ENCODE results near the gene ZNF154. TPM values are rescaled to one million over a fixed set of nuclear protein-coding genes. Genes with fewer than 3 reads are reported as not detected.
"Not testable (repeated sequence)": the region's sequence is repeated elsewhere in the genome, so short reads cannot be mapped to it uniquely, and the experiment has no call there.

Gene ZNF154
- 10 to 100 TPM; 22.8 to 33.6 (median 31.2) TPM for polyA plus RNA-seq (ENCODE audit: insufficient read length in 4 of 4)

DNA sequence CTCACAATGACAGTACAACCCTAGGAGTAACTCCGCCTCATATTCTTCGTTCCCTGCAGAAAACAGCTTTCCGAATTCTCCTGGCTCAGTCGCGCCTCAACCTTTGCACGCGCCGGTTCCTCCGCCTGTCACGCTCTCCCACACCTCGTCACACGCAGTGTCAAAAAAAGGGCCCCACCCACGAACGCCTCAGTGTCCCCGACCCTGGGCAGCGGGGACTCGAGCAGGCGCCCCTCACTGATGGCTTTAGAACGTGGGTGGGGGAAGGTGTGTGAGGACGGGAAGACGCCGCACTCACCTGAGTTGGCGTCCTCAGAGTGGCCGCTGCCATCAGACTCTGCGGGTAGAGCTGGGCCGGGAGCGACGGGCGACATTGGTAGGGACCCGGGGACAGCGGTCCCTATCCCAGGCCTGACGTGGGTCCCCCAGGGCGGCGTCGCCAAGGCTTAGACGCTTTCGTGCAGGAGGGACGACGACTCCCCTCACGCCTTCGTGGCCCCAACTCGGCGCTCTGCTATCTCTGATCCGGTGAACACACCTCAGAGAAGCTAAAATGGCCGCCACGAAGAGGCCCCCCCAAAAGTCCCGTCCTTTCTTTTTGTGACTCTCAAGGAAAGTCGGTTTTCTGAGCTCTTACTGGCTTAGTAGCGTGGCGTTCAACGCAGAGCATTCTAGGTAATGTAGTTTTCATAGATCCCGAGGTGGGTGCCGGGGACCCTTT is at the start of gene ZNF154:
ZNF154 (minus strand) TSS at position 564 of the 721 bp plus-strand sequence; CDS start at position 331, 233 bp downstream.
- DNase-seq (ENCODE audit: low read depth in 4 of 4, low spot score in 3 of 4), result peak; percentile 75 to 84 (median 77)

DNA sequence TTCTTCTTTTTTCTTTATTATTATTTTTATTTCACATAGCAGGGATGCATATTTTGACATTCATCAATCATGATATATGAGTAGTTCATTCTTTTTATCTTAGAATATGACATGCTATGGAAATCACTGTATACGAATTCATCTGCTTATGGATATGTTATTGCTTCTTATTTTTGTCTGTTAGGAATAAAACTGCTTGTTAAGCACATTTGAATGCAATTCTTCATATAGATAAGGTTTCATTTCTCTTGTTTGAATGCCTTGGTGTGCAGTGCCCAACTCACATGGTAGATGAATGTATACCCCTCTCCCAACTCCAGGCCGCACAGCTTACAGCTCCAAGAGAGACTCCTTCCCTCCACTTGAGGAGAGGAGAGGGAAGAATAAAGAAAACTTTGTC is 48.9 kb upstream of the ZNF154 start:
- DNase-seq (ENCODE audit: low read depth in 4 of 4, low spot score in 3 of 4), result no peak

DNA sequence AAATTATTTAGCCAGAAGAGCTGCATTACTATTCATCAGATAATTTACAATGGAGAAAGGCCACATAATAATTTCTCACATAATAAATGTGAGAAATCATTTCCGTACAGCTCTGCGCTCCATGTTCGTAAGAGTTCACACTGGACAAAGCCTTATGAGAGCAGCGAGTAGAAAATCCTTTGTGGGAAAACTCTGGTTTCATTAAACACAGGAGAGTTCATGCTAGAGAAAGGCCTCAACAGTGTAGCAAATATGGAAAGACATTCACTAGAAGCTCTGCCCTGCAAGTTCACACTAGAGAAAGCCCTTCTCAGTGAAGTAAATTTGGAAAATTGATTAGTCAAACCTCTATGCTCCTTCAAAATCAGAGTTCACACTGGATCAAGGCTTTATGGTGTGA is 46.0 kb upstream of the ZNF154 start:
- no peak for DNase-seq (ENCODE audit: low read depth in 4 of 4, low spot score in 3 of 4)

DNA sequence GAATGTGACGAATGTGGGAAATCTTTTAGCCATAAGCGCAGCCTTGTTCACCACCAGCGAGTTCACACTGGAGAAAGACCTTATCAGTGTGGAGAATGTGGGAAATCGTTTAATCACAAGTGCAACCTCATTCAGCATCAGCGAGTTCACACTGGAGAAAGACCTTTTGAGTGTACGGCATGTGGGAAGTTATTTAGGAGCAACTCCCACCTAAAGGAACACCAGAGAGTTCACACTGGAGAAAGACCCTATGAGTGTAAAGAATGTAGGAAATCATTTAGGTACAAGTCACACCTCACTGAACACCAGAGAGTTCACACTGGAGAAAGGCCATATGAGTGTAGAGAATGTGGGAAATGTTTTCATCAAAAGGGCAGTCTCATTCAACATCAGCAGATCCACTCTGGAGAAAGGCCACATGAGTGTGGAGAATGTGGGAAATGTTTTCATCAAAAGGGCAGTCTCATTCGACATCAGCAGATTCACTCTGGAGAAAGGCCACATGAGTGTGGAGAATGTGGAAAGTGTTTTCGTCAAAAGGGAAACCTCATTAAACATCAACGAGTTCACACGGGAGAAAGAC is 45.2 kb upstream of the ZNF154 start:
- no peak for DNase-seq (ENCODE audit: low read depth in 4 of 4, low spot score in 3 of 4)

DNA sequence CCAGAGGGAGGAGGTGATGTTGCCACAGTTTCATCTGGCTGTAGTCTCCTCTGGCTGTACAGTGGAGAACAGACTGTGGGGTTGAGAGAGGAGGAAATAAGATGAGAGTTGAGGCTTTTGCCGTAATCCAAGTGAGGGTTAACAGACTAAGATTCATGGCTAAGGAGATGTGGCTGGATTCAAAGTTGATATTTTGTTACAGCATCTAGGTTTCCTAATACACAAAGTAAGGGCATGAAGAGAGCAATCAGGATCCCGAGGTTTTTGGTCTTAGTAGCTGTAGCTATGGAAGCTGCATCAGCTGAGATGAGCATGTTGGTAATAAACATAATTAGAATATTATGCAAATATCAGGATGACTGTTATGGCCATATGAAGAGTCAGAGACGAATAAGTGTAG is 39.0 kb upstream of the ZNF154 start:
- DNase-seq (ENCODE audit: low read depth in 4 of 4, low spot score in 3 of 4), result no peak

DNA sequence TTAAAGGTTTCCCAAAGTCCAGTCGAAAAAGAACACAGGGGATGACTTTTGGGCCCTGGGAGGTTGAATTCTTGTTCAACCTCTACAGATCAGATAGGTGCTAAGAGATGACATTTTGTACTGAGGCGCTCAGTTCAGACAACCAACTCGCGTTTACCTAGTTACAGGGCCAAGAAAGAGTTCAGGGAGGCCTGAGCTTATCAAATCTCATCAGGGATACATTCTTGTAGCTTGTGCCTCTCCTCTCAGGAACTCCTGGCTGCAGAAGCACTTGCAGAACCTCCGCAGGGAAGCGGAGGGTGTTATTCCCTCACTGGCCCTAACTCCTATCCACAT is 38.4 kb upstream of the ZNF154 start:
- no peak for DNase-seq (ENCODE audit: low read depth in 4 of 4, low spot score in 3 of 4)

DNA sequence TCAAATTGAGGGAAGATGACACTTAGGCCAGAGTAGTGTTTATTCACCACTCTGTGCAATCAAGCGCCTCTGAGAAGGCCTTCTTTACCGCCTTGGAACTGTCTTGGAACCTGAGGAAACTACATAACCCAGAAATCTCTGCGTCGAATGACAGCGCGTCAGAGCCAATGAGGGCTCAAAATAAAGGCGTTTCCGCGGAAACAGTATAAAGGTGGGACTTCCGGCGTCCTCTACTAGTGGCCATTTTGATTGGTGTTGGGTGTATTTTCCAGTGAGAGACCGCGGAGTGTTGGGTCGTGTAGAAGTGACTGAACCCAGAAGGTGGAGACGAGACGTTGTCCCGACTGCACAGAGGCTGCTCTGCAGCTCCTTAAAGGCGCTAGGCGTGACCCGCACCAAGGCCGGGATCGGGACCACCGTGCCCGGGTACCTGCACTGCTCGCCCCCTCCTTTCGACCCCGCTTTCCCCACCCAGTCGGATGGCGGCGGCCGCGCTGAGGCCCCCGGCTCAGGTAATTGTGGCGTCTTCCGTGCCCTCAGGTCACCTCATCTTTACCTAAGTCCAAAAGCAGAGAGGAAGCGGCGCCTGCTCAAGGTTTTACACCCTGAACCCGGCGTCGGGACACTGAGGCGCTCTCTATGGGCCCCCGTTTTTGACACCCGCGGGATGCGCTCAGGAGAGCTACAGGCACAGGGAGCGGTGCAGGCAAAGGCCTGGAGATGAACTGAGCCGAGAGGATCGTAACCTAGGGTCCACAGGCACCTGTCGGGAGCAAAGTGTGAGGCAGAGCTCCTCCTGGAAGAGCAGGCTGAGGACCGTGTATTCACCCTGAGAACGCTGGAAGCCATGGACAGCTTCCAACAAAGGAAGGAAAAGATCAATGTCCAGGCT is 37.8 kb upstream of the ZNF154 start, which contains the start of gene ZNF776:
ZNF776 (plus strand) TSS at position 236 of the 892 bp plus-strand sequence; CDS start at position 480, 244 bp downstream.
- DNase-seq (ENCODE audit: low read depth in 4 of 4, low spot score in 3 of 4), result peak; percentile 84 to 89 (median 85)

DNA sequence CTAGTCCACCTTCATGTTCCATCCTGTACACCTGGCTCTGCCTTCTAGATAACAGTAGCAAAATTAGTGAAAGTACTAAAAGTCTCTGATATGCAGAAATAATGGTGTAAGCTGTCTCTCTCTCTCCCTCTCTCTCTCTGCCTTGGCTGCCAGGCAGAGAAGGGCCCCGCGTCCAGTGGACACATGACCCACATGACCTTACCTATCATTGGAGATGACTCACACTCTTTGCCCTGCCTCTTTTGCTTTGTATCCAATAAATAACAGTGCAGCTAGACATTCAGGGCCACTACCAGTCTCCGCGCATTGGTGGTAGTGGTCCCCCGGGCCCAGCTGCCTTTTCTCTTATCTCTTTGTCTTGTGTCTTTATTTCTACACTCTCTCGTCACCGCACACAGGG is 29.8 kb upstream of the ZNF154 start:
- DNase-seq (ENCODE audit: low read depth in 4 of 4, low spot score in 3 of 4), result not testable (repeated sequence)

DNA sequence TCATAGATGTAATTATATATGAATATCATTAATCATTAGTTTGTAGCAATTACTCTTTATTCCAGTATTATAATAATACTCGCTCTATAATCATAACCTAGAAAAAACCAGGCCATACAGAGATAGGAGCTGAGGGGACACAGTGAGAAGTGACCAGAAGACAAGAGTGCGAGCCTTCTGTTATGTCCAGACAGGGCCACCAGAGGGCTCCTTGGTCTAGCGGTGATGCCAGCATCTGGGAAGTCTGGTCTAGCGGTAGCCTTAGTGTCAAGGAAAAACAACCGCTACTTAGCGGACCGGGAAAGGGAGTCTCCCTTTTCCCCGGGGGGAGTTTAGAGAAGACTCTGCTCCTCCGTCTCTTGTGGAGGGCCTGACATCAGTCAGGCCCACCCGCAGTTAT is 29.3 kb upstream of the ZNF154 start:
- DNase-seq (ENCODE audit: low read depth in 4 of 4, low spot score in 3 of 4), result peak in 2 of 4 donors; percentile 3 to 17

DNA sequence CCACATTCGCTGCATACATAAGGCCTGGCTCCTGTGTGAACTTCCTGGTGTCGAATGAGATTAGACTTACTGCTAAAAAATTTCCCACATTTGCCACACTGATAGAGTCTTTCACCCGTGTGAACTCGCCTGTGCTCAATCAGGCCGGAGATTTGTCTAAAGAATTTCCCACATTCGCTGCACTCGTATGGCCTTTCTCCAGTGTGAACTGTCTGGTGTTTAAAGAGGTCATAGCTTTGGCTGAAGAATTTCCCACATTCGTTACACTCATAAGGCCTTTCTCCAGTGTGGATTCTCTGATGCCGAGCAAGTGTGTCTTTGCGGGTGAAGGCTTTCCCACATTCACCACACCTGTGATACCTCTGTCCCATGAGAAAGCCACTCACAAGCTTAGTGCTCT is 11.9 kb upstream of the ZNF154 start:
- no peak for DNase-seq (ENCODE audit: low read depth in 4 of 4, low spot score in 3 of 4)

DNA sequence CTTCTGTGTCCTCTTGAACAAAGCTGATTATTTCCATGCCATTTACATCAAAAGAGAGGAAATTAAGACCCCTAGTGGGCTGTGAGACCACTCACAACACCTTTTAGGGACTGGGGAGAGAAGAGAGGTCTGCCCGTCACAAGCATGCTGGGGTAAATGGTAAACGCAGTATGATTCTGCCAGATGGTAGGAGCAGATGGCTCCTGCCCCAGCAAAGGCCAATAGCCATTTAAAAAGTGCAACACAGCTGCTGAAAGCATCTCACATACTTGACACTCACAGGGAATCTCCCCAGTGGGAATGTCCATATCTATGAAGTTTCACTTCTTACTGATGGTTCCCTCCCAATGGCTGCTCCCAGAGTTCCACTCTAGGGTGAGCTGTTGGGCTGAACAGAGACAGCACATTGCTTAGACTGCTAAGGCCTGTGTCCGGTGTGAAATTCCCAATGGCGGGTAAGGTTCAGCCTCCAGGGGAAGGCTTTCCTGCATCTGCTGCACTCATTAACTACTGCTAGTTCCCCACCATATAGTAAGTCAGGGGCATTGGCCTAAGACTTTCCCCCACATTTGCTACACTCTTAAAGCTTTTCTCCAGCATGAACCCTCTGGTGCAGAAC is 11.0 kb upstream of the ZNF154 start:
- DNase-seq (ENCODE audit: low read depth in 4 of 4, low spot score in 3 of 4), result no peak

DNA sequence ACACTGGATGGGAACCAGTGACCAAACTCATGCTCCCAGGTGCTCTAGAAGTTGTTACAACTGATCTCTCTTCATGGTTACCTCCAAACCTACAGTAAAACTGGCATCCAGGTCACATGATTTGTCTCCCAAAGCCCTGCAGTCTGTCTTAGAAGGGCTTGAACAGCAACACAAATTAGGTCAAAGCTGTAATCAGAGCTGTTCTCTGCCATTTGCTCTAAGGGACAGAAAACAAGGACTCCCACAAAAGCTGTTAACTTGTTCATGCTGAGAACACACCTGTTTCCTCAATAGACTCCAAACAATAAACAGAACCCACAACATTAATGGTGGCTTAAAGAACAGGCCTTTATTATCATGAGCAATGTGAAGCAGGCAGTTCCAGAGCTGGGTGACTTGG is 10.4 kb upstream of the ZNF154 start:
- DNase-seq (ENCODE audit: low read depth in 4 of 4, low spot score in 3 of 4), result no peak

DNA sequence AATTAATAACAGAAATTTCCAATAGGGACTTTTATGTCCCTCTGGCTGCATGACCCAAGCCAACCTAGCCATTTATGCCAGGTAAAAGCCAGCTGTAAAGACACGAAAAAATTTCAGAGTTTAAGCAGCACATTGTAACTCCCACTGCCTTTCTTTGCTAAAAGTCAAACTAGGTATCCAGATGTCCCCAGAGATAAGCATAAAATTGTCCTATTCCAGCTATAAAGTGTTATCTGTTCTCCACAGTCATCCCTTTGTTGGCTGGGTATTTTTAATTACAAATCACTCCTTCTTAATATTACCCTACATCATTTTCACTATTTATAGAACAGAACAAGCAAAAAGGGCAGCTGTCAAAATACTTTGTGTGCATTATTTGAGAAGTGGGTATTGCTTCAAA is 3.2 kb upstream of the ZNF154 start:
- no peak for DNase-seq (ENCODE audit: low read depth in 4 of 4, low spot score in 3 of 4)

DNA sequence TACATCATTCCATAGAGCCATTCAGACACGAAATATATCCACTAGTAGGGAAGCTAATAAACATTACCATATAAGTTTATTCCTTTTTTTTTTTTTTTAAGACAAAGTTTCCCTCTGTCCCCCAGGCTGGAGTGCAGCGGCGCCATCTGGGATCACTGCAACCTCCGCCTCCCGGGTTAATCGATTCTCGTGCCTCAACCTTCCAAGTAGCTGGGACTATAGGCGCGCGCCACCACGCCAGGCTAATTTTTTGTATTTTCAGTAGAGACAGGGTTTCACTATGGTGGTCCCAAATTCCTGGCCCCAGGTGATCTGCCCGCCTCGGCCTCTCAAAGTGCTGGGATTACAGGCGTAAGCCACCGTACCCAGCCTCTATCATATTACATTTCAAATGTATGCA is 612 bp upstream of the ZNF154 start:
- no peak for DNase-seq (ENCODE audit: low read depth in 4 of 4, low spot score in 3 of 4)

DNA sequence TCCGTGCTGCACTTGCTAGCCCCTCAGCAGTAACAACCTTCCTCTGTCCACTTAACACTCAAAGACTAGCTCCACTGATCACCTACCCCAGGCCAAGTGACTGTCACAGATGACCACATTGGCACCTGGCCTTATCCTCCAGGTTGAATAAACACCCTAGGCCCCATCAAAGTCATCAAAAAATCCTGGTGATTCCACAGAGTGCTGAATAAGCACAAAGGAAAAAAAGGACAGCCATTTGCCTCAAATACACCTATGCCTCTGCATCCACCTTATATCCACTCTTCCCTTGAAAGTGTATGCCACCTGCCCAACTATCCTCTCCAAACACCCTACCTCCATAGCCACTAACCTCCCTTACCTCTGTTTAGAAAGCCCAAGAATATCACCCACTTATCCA is 2.7 kb downstream of the ZNF154 start:
- DNase-seq (ENCODE audit: low read depth in 4 of 4, low spot score in 3 of 4), result no peak

DNA sequence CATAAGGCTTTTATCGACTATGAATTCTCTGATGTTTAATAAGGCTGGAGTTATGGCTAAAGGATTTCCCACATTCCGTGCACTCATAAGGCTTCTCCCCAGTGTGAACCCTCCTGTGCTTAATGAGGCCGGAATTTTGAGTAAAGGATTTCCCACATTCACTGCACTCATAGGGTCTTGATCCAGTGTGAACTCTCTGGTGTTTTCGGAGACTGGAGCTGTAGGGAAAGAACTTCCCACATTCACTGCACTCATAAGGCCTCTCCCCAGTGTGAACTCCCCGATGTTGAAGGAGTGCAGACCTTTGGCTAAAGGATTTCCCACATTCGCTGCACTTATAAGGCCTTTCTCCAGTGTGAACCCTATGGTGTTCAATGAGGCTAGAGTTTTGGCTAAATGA is 7.4 kb downstream of the ZNF154 start:
- DNase-seq (ENCODE audit: low read depth in 4 of 4, low spot score in 3 of 4), result no peak

DNA sequence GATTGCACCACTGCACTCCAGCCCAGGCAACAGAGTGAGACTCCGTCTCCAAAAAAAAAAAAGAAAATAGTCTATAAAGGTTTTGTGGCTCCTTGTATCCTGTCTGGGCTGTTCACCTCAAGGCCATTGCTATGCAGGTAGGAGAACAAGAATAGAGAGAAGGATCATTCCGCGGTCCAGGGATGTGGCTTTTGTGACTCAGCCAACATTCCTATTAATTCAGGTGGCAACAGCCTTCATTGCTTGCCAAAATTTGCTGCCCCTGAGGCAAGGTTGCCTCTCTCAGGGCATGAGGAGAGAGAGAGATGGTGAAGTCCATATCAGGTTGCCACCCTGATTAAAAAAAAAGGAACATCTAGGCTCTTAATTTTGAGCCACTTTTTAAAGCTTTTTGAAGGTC is 19.3 kb downstream of the ZNF154 start:
- no peak for DNase-seq (ENCODE audit: low read depth in 4 of 4, low spot score in 3 of 4)

DNA sequence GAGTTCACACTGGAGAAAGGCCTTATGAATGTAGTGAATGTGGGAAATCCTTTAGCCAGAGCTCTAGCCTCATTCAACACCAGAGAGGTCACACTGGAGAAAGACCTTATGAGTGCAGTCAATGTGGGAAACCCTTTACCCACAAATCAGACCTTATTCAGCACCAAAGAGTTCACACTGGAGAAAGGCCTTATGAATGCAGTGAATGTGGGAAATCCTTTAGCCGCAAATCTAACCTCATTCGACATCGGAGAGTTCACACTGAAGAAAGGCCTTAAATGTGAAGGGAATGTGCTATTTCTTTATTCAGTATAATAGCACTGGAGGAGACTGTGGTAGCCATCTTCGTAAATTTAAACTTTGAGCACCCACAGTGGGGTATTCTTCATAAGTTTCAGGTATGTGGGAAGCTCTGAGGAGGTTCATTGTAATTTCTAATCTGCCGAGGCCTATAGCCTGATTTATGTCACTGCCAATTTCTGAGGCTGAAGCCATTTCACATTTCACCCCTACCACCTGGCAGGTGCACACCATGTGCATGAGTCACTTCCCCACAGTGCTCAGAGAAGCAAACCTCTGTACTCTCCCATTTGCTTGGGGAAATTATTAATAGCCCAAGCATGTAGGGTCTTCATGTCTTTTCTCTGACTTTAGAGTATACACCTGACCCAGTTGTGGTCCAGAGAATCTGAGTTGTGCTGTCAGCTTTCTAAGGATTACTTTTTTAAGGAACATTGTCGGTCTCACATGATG is 20.8 kb downstream of the ZNF154 start:
- DNase-seq (ENCODE audit: low read depth in 4 of 4, low spot score in 3 of 4), result no peak

DNA sequence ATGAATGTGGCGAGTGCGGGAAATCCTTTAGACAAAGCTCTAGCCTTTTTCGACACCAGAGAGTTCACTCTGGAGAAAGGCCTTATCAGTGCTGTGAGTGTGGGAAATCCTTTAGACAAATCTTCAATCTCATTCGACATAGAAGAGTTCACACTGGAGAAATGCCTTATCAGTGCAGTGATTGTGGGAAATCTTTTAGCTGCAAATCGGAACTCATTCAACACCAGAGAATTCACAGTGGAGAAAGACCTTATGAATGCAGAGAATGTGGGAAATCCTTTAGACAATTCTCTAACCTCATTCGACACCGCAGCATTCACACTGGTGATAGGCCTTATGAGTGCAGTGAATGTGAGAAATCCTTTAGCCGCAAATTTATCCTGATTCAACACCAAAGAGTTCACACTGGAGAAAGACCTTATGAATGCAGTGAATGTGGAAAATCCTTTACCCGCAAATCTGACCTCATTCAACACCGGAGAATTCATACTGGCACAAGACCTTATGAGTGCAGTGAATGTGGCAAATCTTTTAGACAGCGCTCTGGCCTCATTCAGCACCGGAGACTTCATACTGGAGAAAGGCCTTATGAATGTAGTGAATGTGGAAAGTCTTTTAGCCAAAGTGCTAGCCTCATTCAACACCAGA is 21.5 kb downstream of the ZNF154 start:
- DNase-seq (ENCODE audit: low read depth in 4 of 4, low spot score in 3 of 4), result no peak

DNA sequence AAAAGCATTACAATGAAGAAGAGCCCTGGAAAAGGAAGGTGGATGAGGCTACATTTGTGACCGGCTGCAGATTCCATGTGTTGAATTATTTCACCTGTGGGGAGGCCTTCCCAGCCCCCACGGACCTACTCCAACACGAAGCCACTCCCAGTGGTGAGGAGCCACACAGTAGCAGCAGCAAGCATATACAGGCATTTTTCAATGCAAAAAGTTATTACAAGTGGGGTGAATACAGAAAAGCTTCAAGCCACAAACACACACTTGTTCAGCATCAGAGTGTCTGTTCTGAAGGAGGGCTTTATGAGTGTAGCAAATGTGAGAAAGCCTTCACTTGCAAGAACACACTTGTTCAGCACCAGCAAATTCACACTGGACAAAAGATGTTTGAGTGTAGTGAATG is 22.3 kb downstream of the ZNF154 start:
- no peak for DNase-seq (ENCODE audit: low read depth in 4 of 4, low spot score in 3 of 4)
